ENCODE results near the gene RAVER2.
A peak's percentile ranks its signal among the peaks of the same experiment; 100 is the strongest.
"Not testable (repeated sequence)": the region's sequence is repeated elsewhere in the genome, so short reads cannot be mapped to it uniquely, and the experiment has no call there.

RAVER2 gene

DNA sequence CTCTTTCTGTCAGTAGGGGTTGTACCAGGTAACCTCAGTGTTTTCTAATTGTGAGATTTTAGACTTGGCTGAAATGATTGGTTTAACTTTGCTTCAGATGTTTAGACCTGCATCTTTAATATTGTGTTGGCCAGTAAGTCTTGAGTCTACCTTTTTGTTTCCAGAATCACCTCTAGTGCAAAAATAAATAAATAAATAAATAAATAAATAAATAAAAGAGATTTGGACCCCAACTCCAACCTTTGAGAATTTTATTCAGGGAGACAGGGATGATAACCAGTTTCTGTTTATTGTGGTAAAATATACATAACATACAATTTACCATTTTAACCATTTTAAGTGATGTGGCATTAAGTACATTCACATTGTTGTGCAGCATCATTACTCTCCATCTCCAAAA is 64.4 kb downstream of the RAVER2 start:
- TF ChIP-seq, protein P1, sequence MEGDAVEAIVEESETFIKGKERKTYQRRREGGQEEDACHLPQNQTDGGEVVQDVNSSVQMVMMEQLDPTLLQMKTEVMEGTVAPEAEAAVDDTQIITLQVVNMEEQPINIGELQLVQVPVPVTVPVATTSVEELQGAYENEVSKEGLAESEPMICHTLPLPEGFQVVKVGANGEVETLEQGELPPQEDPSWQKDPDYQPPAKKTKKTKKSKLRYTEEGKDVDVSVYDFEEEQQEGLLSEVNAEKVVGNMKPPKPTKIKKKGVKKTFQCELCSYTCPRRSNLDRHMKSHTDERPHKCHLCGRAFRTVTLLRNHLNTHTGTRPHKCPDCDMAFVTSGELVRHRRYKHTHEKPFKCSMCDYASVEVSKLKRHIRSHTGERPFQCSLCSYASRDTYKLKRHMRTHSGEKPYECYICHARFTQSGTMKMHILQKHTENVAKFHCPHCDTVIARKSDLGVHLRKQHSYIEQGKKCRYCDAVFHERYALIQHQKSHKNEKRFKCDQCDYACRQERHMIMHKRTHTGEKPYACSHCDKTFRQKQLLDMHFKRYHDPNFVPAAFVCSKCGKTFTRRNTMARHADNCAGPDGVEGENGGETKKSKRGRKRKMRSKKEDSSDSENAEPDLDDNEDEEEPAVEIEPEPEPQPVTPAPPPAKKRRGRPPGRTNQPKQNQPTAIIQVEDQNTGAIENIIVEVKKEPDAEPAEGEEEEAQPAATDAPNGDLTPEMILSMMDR (IDR thresholded peaks at IDR 0.05; ENCODE audit: low read length, missing control alignments), result no peak
- DNase-seq (ENCODE audit: low read depth), result no peak
- H3K4me3 ChIP-seq (replicated peaks; ENCODE audit: low read depth, low read length), result no peak overlapping the region

DNA sequence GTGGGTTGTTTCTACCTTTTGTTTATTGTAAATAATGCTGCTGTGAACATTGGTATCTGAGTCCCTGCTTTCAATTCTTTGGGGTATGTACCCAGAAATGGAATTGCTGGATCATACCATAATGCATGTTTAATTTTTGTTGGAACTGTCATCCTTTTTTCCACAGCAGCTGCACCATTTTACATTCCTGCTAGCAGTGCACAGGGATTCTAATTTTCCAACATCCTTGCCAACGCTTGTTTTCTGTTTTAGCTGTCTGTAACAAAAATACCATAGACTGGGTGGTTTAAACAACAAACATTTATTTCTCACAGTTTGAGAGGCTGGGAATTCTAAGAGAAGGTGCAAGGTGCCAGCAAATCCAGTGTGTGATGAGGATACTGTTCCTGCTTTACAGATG is 65.1 kb downstream of the RAVER2 start:
- no peak overlapping the region for H3K4me3 ChIP-seq (replicated peaks; ENCODE audit: low read depth, low read length)
- DNase-seq (ENCODE audit: low read depth), result no peak
- TF ChIP-seq, protein P1 (IDR thresholded peaks at IDR 0.05; ENCODE audit: low read length, missing control alignments), result no peak

DNA sequence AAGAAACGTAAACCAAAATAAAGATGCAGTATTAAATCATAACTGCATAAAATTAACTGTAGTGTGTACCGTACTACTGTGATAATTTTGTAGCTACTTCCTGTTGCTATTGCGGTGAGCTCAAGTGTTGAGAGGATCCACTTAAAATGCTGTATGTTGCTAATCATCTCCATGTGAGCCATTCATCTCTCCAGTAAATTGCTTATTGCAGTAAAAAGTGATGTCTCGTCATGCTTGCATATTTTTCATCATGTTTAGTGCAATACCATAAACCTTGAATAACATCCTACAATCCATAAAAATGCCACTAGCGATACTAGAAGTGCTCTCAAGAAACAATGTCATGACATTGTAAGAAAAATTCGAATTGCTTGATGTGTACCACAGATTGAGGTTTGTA is 66.3 kb downstream of the RAVER2 start:
- TF ChIP-seq, protein P1 (IDR thresholded peaks at IDR 0.05; ENCODE audit: low read length, missing control alignments), result no peak
- no peak for DNase-seq (ENCODE audit: low read depth)
- H3K4me3 ChIP-seq (replicated peaks; ENCODE audit: low read depth, low read length), result no peak overlapping the region

DNA sequence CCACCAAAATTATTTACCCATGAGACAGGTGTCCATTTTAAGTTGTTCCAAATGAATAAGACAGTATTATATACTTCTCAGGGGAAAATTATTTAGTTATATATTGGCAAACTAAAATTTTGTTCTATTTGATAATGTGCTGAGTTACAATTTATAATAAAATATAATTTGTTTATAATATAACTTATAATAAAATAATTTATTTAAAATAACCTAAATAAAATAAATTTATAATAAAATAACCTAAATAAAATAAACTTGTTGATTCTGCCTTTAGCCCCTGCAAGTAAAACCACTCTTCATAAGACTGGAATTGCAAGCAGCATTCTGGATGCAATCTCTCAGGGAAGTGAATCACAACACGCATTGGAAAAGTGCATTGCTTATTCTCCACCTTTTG is 69.6 kb downstream of the RAVER2 start:
- H3K4me3 ChIP-seq (replicated peaks; ENCODE audit: low read depth, low read length), result no peak overlapping the region
- DNase-seq (ENCODE audit: low read depth), result no peak

DNA sequence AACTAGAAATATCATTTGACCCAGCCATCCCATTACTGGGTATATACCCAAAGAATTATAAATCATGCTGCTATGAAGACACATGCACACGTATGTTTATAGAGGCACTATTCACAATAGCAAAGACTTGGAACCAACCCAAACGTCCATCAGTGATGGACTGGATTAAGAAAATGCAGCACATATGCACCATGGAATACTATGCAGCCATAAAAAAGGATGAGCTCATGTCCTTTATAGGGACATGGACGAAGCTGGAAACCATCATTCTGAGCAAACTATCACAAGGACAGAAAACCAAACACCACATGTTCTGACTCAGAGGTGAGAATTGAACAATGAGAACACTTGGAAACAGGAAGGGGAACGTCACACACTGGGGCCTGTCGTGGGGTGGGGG is 72.5 kb downstream of the RAVER2 start:
- not testable (repeated sequence) for DNase-seq (ENCODE audit: low read depth)

More for the DNA sequence above, 69.6 kb downstream of the RAVER2 start:
- TF ChIP-seq, protein P1 (IDR thresholded peaks at IDR 0.05; ENCODE audit: low read length, missing control alignments), result no peak

DNA sequence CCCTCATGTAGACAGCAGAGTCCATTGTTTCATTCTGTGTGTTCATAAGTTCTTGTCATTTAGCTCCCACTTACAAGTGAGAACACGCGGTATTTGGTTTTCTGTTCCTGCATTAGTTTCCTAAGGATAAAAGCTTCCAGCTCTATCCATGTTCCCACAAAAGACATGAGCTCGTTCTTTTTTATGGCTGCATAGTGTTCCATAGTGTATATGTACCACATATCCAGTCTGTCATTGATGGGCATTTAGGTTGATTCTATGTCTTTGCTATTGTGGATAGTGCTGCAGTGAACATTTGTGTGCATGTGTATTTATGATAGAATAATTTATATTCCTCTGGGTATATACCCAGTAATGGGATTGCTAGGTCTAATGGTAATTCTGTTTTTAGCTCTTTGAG is 75.7 kb downstream of the RAVER2 start:
- not testable (repeated sequence) for H3K4me3 ChIP-seq (replicated peaks; ENCODE audit: low read depth, low read length); DNase-seq (ENCODE audit: low read depth)

More for the DNA sequence above, 72.5 kb downstream of the RAVER2 start:
- not testable (repeated sequence) for H3K4me3 ChIP-seq (replicated peaks; ENCODE audit: low read depth, low read length)

DNA sequence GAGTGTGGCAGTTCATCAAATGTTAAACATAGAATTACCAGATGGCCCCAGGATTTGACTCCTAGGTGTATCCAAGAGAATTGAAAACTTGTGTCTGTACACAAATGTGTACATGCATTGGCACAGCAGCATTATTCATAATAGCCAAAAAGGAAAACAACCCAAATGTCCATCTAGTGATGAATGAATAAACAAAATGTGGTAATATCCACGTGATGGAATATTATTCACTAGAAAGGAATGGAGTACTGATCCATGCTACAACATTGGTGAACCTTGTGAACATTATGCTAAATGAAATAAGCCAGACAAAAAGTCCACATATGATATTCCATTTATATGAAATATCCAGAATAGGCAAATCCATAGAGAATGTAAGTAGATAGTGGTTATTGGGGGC is 77.7 kb downstream of the RAVER2 start:
- DNase-seq (ENCODE audit: low read depth), result peak; percentile 42
- TF ChIP-seq, protein P1 (IDR thresholded peaks at IDR 0.05; ENCODE audit: low read length, missing control alignments), result no peak
- H3K4me3 ChIP-seq (replicated peaks; ENCODE audit: low read depth, low read length), result no peak overlapping the region

DNA sequence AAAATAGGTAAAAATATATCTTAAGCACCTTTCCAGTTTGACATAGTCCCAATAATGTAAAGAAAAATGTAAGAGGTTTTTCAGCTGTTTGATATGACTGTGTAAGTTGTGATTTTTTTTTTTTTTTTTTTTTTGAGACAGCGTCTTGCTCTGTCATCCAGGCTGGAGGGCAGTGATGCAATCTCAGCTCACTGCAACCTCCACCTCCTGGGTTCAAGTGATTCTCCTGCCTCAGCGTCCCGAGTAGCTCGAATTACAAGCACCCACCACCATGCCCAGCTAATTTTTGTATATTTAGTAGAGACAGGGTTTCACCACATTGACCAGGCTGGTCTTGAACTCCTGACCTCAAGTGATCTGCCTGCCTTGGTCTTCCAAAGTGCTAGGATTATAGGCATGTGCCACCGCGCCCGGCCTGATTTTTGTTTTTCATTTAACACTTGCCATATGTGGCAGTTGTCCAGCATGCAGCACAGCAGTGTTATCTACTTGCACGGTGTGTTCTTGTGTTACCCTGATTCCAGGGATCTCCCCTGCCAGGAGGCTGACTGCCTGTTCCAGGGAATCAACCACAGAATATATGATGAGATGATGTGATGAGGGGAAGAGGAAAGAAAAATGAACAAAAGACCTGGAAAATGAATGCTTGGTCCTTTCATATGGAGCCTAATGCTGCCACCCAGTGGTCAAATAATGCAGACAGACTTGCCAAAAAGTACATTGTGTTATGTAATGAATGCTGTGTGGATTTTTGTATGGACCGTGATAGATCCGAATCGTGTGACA is 79.0 kb downstream of the RAVER2 start:
- TF ChIP-seq, protein P1 (IDR thresholded peaks at IDR 0.05; ENCODE audit: low read length, missing control alignments), result peak; percentile 77
- DNase-seq (ENCODE audit: low read depth), result peak; percentile 87
- no peak overlapping the region for H3K4me3 ChIP-seq (replicated peaks; ENCODE audit: low read depth, low read length)
